ENCODE data around the gene TRMT13. TPM values are rescaled to one million over a fixed set of nuclear protein-coding genes. Genes with fewer than 3 reads are reported as not detected.

The TRMT13 gene
- total and polyA plus RNA-seq, 9 of the 15 experiments (the other 6 are each of a cell fraction or from before 2014, with no cell fraction given): 18.7 to 33.0 (median 28.9) TPM

DNA sequence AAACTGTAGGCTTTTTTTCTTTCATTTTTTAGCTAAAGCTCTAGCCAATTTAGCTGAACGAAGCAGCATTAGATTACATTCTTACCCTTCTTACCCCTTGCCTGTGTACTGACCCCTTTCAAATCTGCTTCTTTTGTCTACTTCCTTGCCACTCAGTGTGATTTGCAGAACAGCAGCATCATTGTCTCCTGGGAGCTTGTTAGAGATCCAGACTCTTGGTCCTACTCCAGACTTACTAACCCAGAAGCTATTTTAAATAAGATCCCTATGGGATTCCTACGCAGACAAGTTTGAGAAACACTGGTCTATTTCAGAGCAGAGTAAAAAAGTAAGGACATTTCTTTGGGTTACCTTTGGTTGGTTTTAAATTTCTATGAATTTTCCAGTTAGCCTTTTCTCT is 31.3 kb downstream of the TRMT13 start (continued):
- TF ChIP-seq LARP7 (IDR thresholded peaks at IDR 0.05): no peak
- TF ChIP-seq TOE1 (IDR thresholded peaks at IDR 0.05; ENCODE audit: borderline replicate concordance): no peak
- no peak for TF ChIP-seq TOE1 (CRISPR knock-in tag; IDR thresholded peaks at IDR 0.05; ENCODE audit: borderline replicate concordance, low read depth)
- no peak for TF ChIP-seq FOXM1 (IDR thresholded peaks at IDR 0.05; ENCODE audit: low read depth)
- no peak for TF ChIP-seq FOXM1 (CRISPR knock-in tag; IDR thresholded peaks at IDR 0.05; ENCODE audit: low read depth)
- no peak for TF ChIP-seq SREBF2 (CRISPR knock-in tag; IDR thresholded peaks at IDR 0.05)
- no peak for TF ChIP-seq FOXK1 (CRISPR knock-in tag; IDR thresholded peaks at IDR 0.05; ENCODE audit: borderline replicate concordance)

DNA sequence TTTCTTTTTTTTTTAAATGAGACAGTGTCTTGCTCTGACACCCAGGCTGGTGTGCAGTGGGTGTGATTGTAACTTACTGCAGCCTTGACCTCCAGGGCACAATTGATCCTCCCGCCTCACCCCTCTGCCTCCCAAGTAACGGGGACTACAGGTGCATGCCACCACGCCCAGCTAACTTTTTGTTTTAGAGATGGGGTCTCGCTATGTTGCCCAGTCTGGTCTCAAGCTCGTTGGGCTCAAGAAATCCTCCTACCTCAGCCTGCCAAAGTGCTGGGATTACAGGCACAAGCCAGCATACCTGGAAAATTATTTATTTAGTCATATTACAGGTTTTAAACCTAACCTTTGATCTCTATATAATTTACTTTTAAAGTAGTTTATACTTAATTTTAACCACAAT is 31.7 kb downstream of the TRMT13 start:
- H3K9me3 ChIP-seq (replicated peaks; ENCODE audit: control insufficient read depth, insufficient read depth, low read depth, low read length): no peaks in the 10 kb centered on the region
- H3K4me1 ChIP-seq (replicated peaks in 1 of 2; ENCODE audit: control insufficient read depth in 2 of 2, insufficient read depth in 2 of 2, low read length in 2 of 2): no peaks in the 10 kb centered on the region
- ATAC-seq (no peak), FAIRE-seq (no peak), DNase-seq (ENCODE audit: extremely low read depth in 1 of 4, low spot score in 3 of 4) (no peak)
- intact Hi-C loops (cut with micrococcal nuclease): no loop called here
- H3K4me2 ChIP-seq (ENCODE audit: insufficient read depth, low read length): no peak overlapping the region
- in situ Hi-C loops (cut with MboI): no loop called here
- BruUV-seq (replicated peaks): no TSS peak
- H2AFZ ChIP-seq (ENCODE audit: low read depth, low read length): no peak overlapping the region
- ChIA-PET POLR2A (interaction anchor here (1.1 kb wide), 1 partner anchor 198 kb away, joined by 3 read pairs; no protein-coding TSS in a partner anchor), CTCF (ENCODE audit: low intra/inter-chr PET ratio) (no interaction called here)
- no peak overlapping the region for H3K4me3 ChIP-seq
- no peak for TF ChIP-seq CHCHD3 (CRISPR knock-in tag; IDR thresholded peaks at IDR 0.05)
- TF ChIP-seq, protein P1, sequence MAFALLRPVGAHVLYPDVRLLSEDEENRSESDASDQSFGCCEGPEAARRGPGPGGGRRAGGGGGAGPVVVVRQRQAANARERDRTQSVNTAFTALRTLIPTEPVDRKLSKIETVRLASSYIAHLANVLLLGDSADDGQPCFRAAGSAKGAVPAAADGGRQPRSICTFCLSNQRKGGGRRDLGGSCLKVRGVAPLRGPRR (CRISPR knock-in tag; IDR thresholded peaks at IDR 0.05): no peak
- peak; percentile 81 for TF ChIP-seq ZNF121 (CRISPR knock-in tag; conservative IDR thresholded peaks at IDR 0.05)
- no peak overlapping the region for H3K9ac ChIP-seq (ENCODE audit: insufficient read depth in 1 of 2, low read depth in 2 of 2, low read length in 2 of 2)
- no peaks in the 10 kb centered on the region for H3K36me3 ChIP-seq (ENCODE audit: control insufficient read depth, insufficient read depth, low read length)
- no peak overlapping the region for H3K27ac ChIP-seq (ENCODE audit: extremely low read depth, low read depth, low read length)
- no peaks in the 10 kb centered on the region for H4K20me1 ChIP-seq (replicated peaks; ENCODE audit: control insufficient read depth, insufficient read depth, low read length)
- WGBS (ENCODE audit: insufficient coverage, low coverage, missing lambda C conversion rate): 48% methylated on average over 5 of the region's 5 CpGs
- H3K27me3 ChIP-seq (ENCODE audit: control insufficient read depth in 2 of 2, insufficient read depth in 2 of 2, low read length in 2 of 2): no peaks in the 10 kb centered on the region
- H3K79me2 ChIP-seq (ENCODE audit: control insufficient read depth, insufficient read depth, low read length): no peaks in the 10 kb centered on the region
- no peaks in the 10 kb centered on the region for H3K9me1 ChIP-seq (ENCODE audit: control insufficient read depth, insufficient read depth, low read length)

Data from K562 (cell line).